Fibroblast of lung (primary cell): ENCODE results near the gene RNF150. TPM values are rescaled to one million over a fixed set of nuclear protein-coding genes. Genes with fewer than 3 reads are reported as not detected.
A peak's percentile ranks its signal among the peaks of the same experiment; 100 is the strongest.

ENCODE experiments used
- DNase-seq, 2 donors: peaks; one replicate each; pipeline versions ENCODE4 v3.0.0 to v3.0.0-alpha.2; 2010; ENCODE audit warnings: low read depth in 2 of 2
- H2AFZ ChIP-seq: 2 replicates; pipeline ENCODE4 v1.5.1; 2012; ENCODE audit warnings: low read length, control low read depth, inconsistent platforms
- H3K27ac ChIP-seq: 2 replicates; pipeline ENCODE4 v1.5.1; 2011; ENCODE audit warnings: low read length, control low read depth; ENCODE audit not compliant: insufficient read depth
- H3K27me3 ChIP-seq: 2 replicates; pipeline ENCODE4 v1.5.1; 2011; ENCODE audit warnings: mild to moderate bottlenecking, low read length; ENCODE audit not compliant: control insufficient read depth, insufficient read depth
- H3K36me3 ChIP-seq: 2 replicates; pipeline ENCODE4 v1.5.1; 2011; ENCODE audit warnings: low read length; ENCODE audit not compliant: control insufficient read depth, insufficient read depth
- H3K4me1 ChIP-seq: 2 replicates; pipeline ENCODE4 v1.5.1; 2011; ENCODE audit warnings: low read length; ENCODE audit not compliant: control insufficient read depth, insufficient read depth; ENCODE audit errors: extremely low read depth
- H3K4me2 ChIP-seq: 2 replicates; pipeline ENCODE4 v1.5.1; 2011; ENCODE audit warnings: low read length, control low read depth; ENCODE audit not compliant: insufficient read depth; ENCODE audit errors: extremely low read depth
- H3K4me3 ChIP-seq, 4 experiments: fragments of 200-600 bp in 1 of 4; sonication (generic) in 1 of 4; replicated peaks in 1 of 4; 2 replicates each; pipeline ENCODE4 v1.5.1; 2011 to 2016; ENCODE audit warnings: low read length in 4 of 4, low read depth in 3 of 4, mild to moderate bottlenecking in 3 of 4, control low read depth in 2 of 4, inconsistent platforms in 1 of 4, mixed read lengths in 1 of 4; ENCODE audit not compliant: insufficient read depth in 1 of 4; ENCODE audit errors: control extremely low read depth in 1 of 4
- H3K79me2 ChIP-seq: 2 replicates; pipeline ENCODE4 v1.5.1; 2012; ENCODE audit warnings: mild to moderate bottlenecking, low read length, inconsistent platforms; ENCODE audit not compliant: control insufficient read depth, insufficient read depth
- H3K9ac ChIP-seq: 2 replicates; pipeline ENCODE4 v1.5.1; 2011; ENCODE audit warnings: mild to moderate bottlenecking, low read length, control low read depth; ENCODE audit not compliant: insufficient read depth
- H3K9me3 ChIP-seq: 2 replicates; pipeline ENCODE4 v1.5.1; 2012; ENCODE audit warnings: low read depth, low read length; ENCODE audit not compliant: control insufficient read depth, insufficient read depth
- H4K20me1 ChIP-seq: 2 replicates; pipeline ENCODE4 v1.5.1; 2011; ENCODE audit warnings: low read length; ENCODE audit not compliant: control insufficient read depth, insufficient read depth; ENCODE audit errors: extremely low read depth
- CTCF ChIP-seq, 2 donors: IDR thresholded peaks in 1 of 2; conservative IDR thresholded peaks in 1 of 2; 1 replicate in 1 of 2; 2 replicates in 1 of 2; pipeline ENCODE4 v1.5.1; 2011 to 2012; ENCODE audit warnings: low read length in 2 of 2, control low read depth in 1 of 2, inconsistent platforms in 1 of 2, low read depth in 1 of 2, mild to moderate bottlenecking in 1 of 2
- EZH2 ChIP-seq: IDR thresholded peaks from 2 replicates; pipeline ENCODE4 v1.5.1; 2012; ENCODE audit warnings: low read length, control low read depth, mild to moderate bottlenecking; ENCODE audit errors: missing control alignments
- polyA plus RNA-seq, 2 donors: library from polyadenylated mRNA; depleted of rRNA in 1 of 2; stranded (reverse) in 1 of 2; unstranded in 1 of 2; fragments of >200 nt; gene quantifications; 2 replicates each; pipeline ENCODE4 v1.2.1, GENCODE V29; 2011 to 2012; ENCODE audit warnings: missing spikeins in 1 of 2
- total RNA-seq: library from RNA; depleted of rRNA; stranded (reverse); fragments of >200 nt; gene quantifications from 2 replicates; pipeline ENCODE4 v1.2.1, GENCODE V29; 2014

RNF150 gene
- total and polyA plus RNA-seq, 2 donors (not counting 1 experiment from before 2014, with no cell fraction given), result 0.66 to 5.6 TPM

DNA sequence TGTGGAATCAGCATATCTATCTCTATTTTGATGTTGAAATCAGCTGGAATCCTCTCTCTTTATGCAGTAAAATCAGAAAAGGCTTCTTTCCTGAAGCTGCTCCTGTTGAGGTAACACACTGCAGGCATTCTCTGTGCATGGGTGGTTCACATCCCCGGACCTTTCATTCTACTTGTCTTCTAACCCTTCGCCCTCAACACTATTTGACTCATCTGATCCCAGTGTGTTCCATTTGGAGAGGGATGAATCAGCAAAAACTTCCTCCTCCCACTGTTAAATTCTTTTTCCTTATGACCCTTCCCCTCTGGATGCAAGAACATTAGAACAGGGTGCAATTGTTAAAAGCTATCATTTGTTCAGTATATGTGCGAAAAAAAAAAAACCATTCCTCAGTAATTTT, 67.4 kb downstream of the RNF150 start:
- Histone ChIP-seq H3K79me2 (no peaks in the 10 kb centered on the region), H4K20me1 (no peaks in the 10 kb centered on the region), H3K36me3 (no peaks in the 10 kb centered on the region), H3K27ac (no peak overlapping the region), H3K27me3 (no peaks in the 10 kb centered on the region), H3K4me3 (no peak overlapping the region), H3K4me2 (no peak overlapping the region), H3K4me1 (no peaks in the 10 kb centered on the region), H3K9ac (no peak overlapping the region), H3K9me3 (no peaks in the 10 kb centered on the region), H2AFZ (no peak overlapping the region)
- DNase-seq, result peak; percentile 42 to 45
- no peak for TF ChIP-seq EZH2
- no peak for TF ChIP-seq CTCF (conservative IDR thresholded peaks at IDR 0.05 in 1 of 2, IDR thresholded peaks at IDR 0.05 in 1 of 2; ENCODE audit: low read depth in 1 of 2, low read length in 2 of 2)

- Histone ChIP-seq H3K9me3 (no peaks in the 10 kb centered on the region), H3K9ac (no peak overlapping the region), H3K36me3 (no peaks in the 10 kb centered on the region), H4K20me1 (no peaks in the 10 kb centered on the region), H3K79me2 (no peaks in the 10 kb centered on the region), H3K4me1 (peaks cover 7% of the 10 kb centered on the region), H3K4me2 (no peak overlapping the region), H2AFZ (no peak overlapping the region), H3K27ac (no peak overlapping the region), H3K27me3 (no peaks in the 10 kb centered on the region), H3K4me3 (no peak overlapping the region)
- no peak for DNase-seq
- TF ChIP-seq CTCF (conservative IDR thresholded peaks at IDR 0.05 in 1 of 2, IDR thresholded peaks at IDR 0.05 in 1 of 2; ENCODE audit: low read depth in 1 of 2, low read length in 2 of 2), result no peak
- no peak for TF ChIP-seq EZH2
Observed at GRCh38 chr4:141062651-141063050, 70.6 kb downstream of the RNF150 start.

GRCh38 chr4:141058591-141059512, 74.4 kb downstream of the RNF150 start:
- H2AFZ ChIP-seq, result no peak overlapping the region
- peak; percentile 80 to 90 for DNase-seq

More at GRCh38 chr4:141058591-141059512, 74.4 kb downstream of the RNF150 start:
- peak overlapping the region; percentile 1 for H3K27ac ChIP-seq
- H3K79me2 ChIP-seq, result no peaks in the 10 kb centered on the region
- H4K20me1 ChIP-seq, result no peaks in the 10 kb centered on the region
- H3K27me3 ChIP-seq, result no peaks in the 10 kb centered on the region
- no peak overlapping the region for H3K4me3 ChIP-seq
- peak overlapping the region; percentile 27 for H3K4me2 ChIP-seq
- peaks cover 7% of the 10 kb centered on the region for H3K4me1 ChIP-seq
- no peak overlapping the region for H3K9ac ChIP-seq
- TF ChIP-seq EZH2 (no peak), CTCF (conservative IDR thresholded peaks at IDR 0.05 in 1 of 2, IDR thresholded peaks at IDR 0.05 in 1 of 2; ENCODE audit: low read depth in 1 of 2, low read length in 2 of 2) (no peak)
- no peaks in the 10 kb centered on the region for H3K36me3 ChIP-seq
- no peaks in the 10 kb centered on the region for H3K9me3 ChIP-seq
